GM12878 (cell line): ENCODE results near the gene COL23A1. TPM values are rescaled to one million over a fixed set of nuclear protein-coding genes. Genes with fewer than 3 reads are reported as not detected.

ENCODE experiments used
- ATAC-seq: fragments of 200-7000 bp; cut with Tn5 transposase; 3 replicates; pipeline ENCODE4 v1.9.1; 2020; ENCODE audit warnings: mild to moderate bottlenecking, moderate library complexity
- BruUV-seq: library from RNA; stranded (reverse); fragments of 400-500 nt; replicated peaks from 2 replicates; lab custom pipeline; 2021; lab: Mats Ljungman, UMichigan
- CTCF ChIA-PET: fragments of 300-600 bp; sonication (Branson Sonifier 250); formaldehyde crosslinking; extraction: SDS; loops from one replicate; lab custom pipeline; 2021; ENCODE audit warnings: inconsistent platforms; lab: Yijun Ruan, JAX
- POLR2A ChIA-PET: fragments of 350-600 bp; formaldehyde crosslinking; extraction: SDS; loops from one replicate; lab custom pipeline; 2021; ENCODE audit warnings: inconsistent platforms; lab: Charles Lee
- RAD21 ChIA-PET: fragments of 300-600 bp; sonication (Branson Sonifier 250); formaldehyde crosslinking; loops from one replicate; lab custom pipeline; 2023; ENCODE audit warnings: antibody characterized with exemption; ENCODE audit not compliant: unreplicated experiment; lab: Charles Lee
- SMC1A ChIA-PET: fragments of 300-600 bp; sonication (Branson Sonifier 250); formaldehyde crosslinking; loops from one replicate; lab custom pipeline; 2023; ENCODE audit not compliant: unreplicated experiment, uncharacterized antibody; lab: Charles Lee
- DNase-seq: peaks from one replicate; pipeline ENCODE4 v3.0.0-alpha.2; 2011; ENCODE audit warnings: low read depth, low spot score
- FAIRE-seq: peaks from 3 replicates; lab custom pipeline; 2011; peaks lifted over from hg19 to GRCh38; lab: Jason Lieb, UNC
- H2AFZ ChIP-seq: 2 replicates; pipeline ENCODE4 v1.6.0; 2011; ENCODE audit warnings: low read depth, low read length, control low read depth; ENCODE audit not compliant: control insufficient read depth
- H3K27ac ChIP-seq: 2 replicates; pipeline ENCODE4 v1.5.1; 2011; ENCODE audit warnings: control low read depth; ENCODE audit not compliant: control insufficient read depth, insufficient read depth
- H3K27me3 ChIP-seq, 2 experiments: replicated peaks in 1 of 2; 2 replicates each; pipeline versions ENCODE4 v1.6.0 to v1.6.1; 2011; ENCODE audit warnings: low read length in 1 of 2; ENCODE audit not compliant: control insufficient read depth in 2 of 2, insufficient read depth in 2 of 2
- H3K36me3 ChIP-seq, 2 experiments: 2 replicates each; pipeline ENCODE4 v1.5.1; 2011; ENCODE audit warnings: low read length in 1 of 2; ENCODE audit not compliant: control insufficient read depth in 2 of 2, insufficient read depth in 2 of 2
- H3K4me1 ChIP-seq: 2 replicates; pipeline ENCODE4 v1.6.1; 2011; ENCODE audit warnings: mild to moderate bottlenecking, low read length, moderate library complexity, mixed read lengths; ENCODE audit not compliant: control insufficient read depth, insufficient read depth
- H3K4me2 ChIP-seq: 2 replicates; pipeline ENCODE4 v1.6.0; 2011; ENCODE audit warnings: control low read depth; ENCODE audit not compliant: control insufficient read depth, insufficient read depth
- H3K4me3 ChIP-seq: fragments of 200-600 bp; sonication (generic); 2 replicates; pipeline ENCODE4 v1.5.1; 2016
- H3K79me2 ChIP-seq: 2 replicates; pipeline ENCODE4 v1.6.0; 2011; ENCODE audit warnings: low read length; ENCODE audit not compliant: control insufficient read depth, insufficient read depth
- H3K9ac ChIP-seq: 2 replicates; pipeline ENCODE4 v1.8.0; 2011; ENCODE audit warnings: low read length, control low read depth, mixed read lengths; ENCODE audit not compliant: control insufficient read depth, insufficient read depth
- H3K9me3 ChIP-seq: replicated peaks from 3 replicates; pipeline ENCODE4 v1.5.1; 2011; ENCODE audit warnings: mild to moderate bottlenecking, low read length; ENCODE audit not compliant: control insufficient read depth, insufficient read depth
- H4K20me1 ChIP-seq: 2 replicates; pipeline ENCODE4 v1.6.0; 2011; ENCODE audit not compliant: control insufficient read depth, insufficient read depth
- BCL3 ChIP-seq: IDR thresholded peaks from 2 replicates; pipeline ENCODE4 v1.6.1; 2011; ENCODE audit warnings: borderline replicate concordance, low read depth, mild to moderate bottlenecking, moderate library complexity, low read length; ENCODE audit not compliant: insufficient read depth, poor library complexity, severe bottlenecking
- JUNB ChIP-seq: IDR thresholded peaks from 2 replicates; pipeline ENCODE4 v1.6.1; 2016; ENCODE audit warnings: antibody characterized with exemption, mild to moderate bottlenecking
- POLR2A ChIP-seq: IDR thresholded peaks from 2 replicates; pipeline ENCODE4 v1.6.1; 2011; ENCODE audit warnings: low read depth, mild to moderate bottlenecking, low read length
- POU2F2 ChIP-seq: IDR thresholded peaks from 3 replicates; pipeline ENCODE4 v1.6.1; 2011; ENCODE audit warnings: low read depth, mild to moderate bottlenecking, low read length, borderline replicate concordance
- SUZ12 ChIP-seq: fragments of 200-600 bp; sonication (generic); IDR thresholded peaks from one replicate; pipeline ENCODE4 v1.6.1; 2018; ENCODE audit warnings: antibody characterized with exemption, mild to moderate bottlenecking; ENCODE audit not compliant: unreplicated experiment
- ZBTB40 ChIP-seq: fragments of 450-650 bp; IDR thresholded peaks from 2 replicates; pipeline ENCODE4 v1.6.1; 2016; ENCODE audit warnings: mild to moderate bottlenecking, moderate library complexity, borderline replicate concordance
- WGBS: methylation state at CpG from one replicate; pipeline ENCODE4 v1.1.6; 2016; ENCODE audit warnings: low lambda C conversion rate; ENCODE audit not compliant: insufficient replicate concordance, insufficient coverage; ENCODE audit errors: missing lambda C conversion rate; 5-methylcytosine and 5-hydroxymethylcytosine counted together
- in situ Hi-C: fragments of 300-500 bp; cut with MboI; formaldehyde crosslinking; loops from 9 replicates; pipeline ENCODE4 v1.14.3; 2018; ENCODE audit warnings: mixed read lengths
- intact Hi-C: fragments of 100-400 bp; cut with micrococcal nuclease; formaldehyde crosslinking; loops from one replicate; pipeline ENCODE4 v1.14.2; 2022; ENCODE audit not compliant: unreplicated experiment
- polyA plus RNA-seq, 11 experiments: library from polyadenylated mRNA; depleted of rRNA in 4 of 11; unstranded in 6 of 11; stranded (reverse) in 5 of 11; fragments of >200 nt; fragmentation: Nextera tagmentation in 4 of 11; fragmentation: Illumina TruSeq in 1 of 11; extraction: Ambion mirVana in 4 of 11; extraction: Trizol in 1 of 11; gene quantifications; 1 replicate in 1 of 11; 2 replicates in 10 of 11; pipeline versions ENCODE4 v1.2.1 to v1.2.3, GENCODE V29; 2011 to 2016; ENCODE audit warnings: inconsistent platforms in 2 of 11, missing spikeins in 2 of 11, low read depth in 1 of 11
- total RNA-seq, 4 experiments: library from RNA; depleted of rRNA in 3 of 4; stranded (reverse); fragments of >200 nt in 3 of 4; fragmentation: Illumina TruSeq in 1 of 4; extraction: Trizol in 1 of 4; gene quantifications; 2 replicates each; pipeline versions ENCODE4 v1.2.1 to v1.2.3, GENCODE V29; 2013 to 2021

COL23A1 gene
- total and polyA plus RNA-seq, 10 of the 15 experiments (the other 5 are each of a cell fraction or from before 2014, with no cell fraction given), result 0.03 to 0.83 (median 0.09) TPM; not detected in 5

- TF ChIP-seq ZBTB40 (no peak), JUNB (no peak)
Measured at GRCh38 chr5:178215280-178216002, 374.8 kb downstream of the COL23A1 start (continued).

- no peak for FAIRE-seq
- no peak overlapping the region for H3K4me3 ChIP-seq
- no peaks in the 10 kb centered on the region for H3K9me3 ChIP-seq
- ChIA-PET CTCF (interaction anchor here (1.1 to 1.2 kb wide), 2 partner anchors 10 kb away, joined by 3 read pairs; partner anchors contain the start of gene HNRNPAB), POLR2A (interaction anchor here (3.9 kb wide), 1 partner anchor 10 kb away, joined by 13 read pairs; the partner anchor contains the start of gene HNRNPAB), RAD21 (no interaction called here), SMC1A (no interaction called here)
- peaks cover 8% of the 10 kb centered on the region for H3K79me2 ChIP-seq
- no peak overlapping the region for H3K4me2 ChIP-seq
- no TSS peak for BruUV-seq
- ATAC-seq, result no peak
- no peak overlapping the region for H2AFZ ChIP-seq
- no peaks in the 10 kb centered on the region; the same call in 1 of the 2 replicates for H4K20me1 ChIP-seq
- H3K27ac ChIP-seq, result no peak overlapping the region
- TF ChIP-seq POLR2A (peak; percentile 52; the same call in 1 of the 2 replicates), BCL3 (peak; percentile 13), POU2F2 (0 out of 3 replicates have a peak, but pooled peaks have one; percentile 30), SUZ12 (no peak)
- H3K36me3 ChIP-seq, result peaks cover 46 to 47% of the 10 kb centered on the region in 2 experiments
- no peaks in the 10 kb centered on the region for H3K27me3 ChIP-seq
- in situ Hi-C loops (no loop called here), intact Hi-C loops (no loop called here)
- no peak for DNase-seq
- no peak overlapping the region for H3K9ac ChIP-seq
- 95% methylated on average over 6 of the region's 6 CpGs for WGBS
- H3K4me1 ChIP-seq, result no peaks in the 10 kb centered on the region; the same call in 1 of the 2 replicates
Measured at GRCh38 chr5:178214160-178214803, 375.9 kb downstream of the COL23A1 start.
